Cerebellar nuclear complex (tissue), 1 donor: Measurements from ENCODE around the gene PSMA4.
"Not testable (repeated sequence)": the region's sequence is repeated elsewhere in the genome, so short reads cannot be mapped to it uniquely, and the experiment has no call there.

Experiments used
- DNase-seq, 2 experiments: peaks; one replicate each; lab custom pipeline; 2025; lab: John Stamatoyannopoulos, UW

The PSMA4 gene

DNA sequence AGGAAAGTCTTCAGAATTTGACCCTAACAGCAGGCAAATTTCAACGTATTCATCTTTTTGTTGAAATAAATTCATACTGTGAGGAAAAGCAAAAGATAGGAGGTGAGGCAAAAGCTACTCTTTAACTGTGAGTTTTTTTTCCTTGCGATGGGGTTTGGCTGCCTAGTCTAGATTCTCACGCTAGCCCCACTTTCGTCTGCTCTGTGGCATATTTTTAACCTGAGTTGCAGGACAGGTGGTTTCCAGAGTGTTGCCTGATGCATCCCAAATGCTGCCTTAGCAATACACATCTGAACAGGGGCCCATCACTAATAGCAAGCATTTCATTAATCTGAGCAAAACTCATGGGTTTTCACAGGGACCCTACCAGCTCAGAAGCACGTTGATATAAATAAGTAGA is 11.7 kb downstream of the PSMA4 start:
- no peak for DNase-seq

DNA sequence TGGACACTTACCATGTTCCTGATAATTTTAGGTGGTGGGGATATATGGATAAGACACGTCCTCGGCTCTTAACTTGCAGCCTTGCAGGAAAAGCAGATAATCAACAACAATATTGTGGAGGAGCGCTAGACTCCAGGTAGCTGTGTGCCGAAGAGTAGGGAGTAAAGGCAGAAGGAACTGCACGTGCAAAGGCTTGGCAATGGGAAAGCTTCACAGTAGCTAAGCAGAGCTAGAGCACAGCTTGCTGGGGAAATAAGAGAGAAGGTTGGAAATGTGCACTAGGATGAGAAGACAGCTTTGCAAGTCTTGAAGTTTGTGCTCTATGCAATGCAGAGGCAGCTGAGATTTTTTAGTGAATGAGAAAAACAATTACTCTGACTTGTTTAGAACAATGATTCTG is 12.4 kb downstream of the PSMA4 start:
- no peak for DNase-seq

DNA sequence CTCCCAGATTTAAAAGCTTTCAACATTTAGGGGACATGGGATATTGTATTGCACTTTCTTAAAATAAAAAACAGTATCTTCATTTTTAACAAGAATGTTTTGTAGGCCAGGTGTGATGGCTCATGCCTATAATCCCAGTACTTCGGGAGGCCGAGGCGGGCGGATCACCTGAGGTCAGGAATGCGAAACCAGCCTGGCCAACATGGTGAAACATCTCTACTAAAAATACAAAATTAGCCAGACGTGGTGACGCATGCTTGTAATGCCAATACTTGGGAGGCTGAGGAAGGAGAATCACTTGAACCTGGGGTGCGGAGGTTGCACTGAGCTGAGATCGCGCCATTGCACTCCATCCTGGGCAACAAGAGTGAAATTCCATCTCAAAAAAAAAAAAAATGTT is 20.0 kb downstream of the PSMA4 start:
- DNase-seq = not testable (repeated sequence)

DNA sequence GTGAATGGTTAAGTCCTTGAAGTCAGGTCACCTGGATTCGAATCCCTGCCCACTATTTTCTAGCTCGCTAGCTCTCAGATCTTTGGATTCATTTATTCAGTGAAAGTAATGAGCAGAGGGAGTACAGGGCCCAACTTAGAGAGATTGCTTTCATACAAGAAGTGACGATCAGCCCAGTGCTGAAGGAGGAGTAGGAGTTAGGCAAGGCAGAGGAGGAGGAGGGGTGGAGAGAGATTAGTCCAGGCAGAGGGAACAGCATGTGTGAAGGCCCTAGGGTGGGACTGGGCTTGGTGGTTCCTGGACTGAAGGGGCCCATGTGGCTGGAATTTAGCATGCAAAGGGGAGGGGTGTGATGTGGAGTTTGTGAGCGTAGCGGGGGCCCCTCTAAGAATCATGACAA is 21.2 kb downstream of the PSMA4 start:
- DNase-seq = no peak

DNA sequence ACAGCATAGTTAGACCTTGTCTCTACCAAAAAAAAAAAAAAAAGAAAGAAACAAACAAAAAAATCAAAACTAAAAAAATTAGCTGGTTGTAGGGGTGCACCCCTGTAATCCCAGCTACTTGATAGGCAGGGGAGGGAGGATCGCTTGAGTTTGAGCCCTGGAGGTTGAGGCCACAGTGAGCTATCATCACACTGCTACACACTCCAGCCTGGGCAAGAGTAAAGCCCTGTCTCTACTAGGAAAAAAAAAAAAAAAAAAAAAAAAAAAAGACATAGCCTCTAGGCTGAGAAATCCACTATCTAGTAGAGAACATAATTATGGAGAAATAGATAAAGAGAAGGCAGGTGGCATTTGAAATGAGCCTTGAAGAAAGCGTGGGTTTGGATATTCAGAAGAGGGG is 22.8 kb downstream of the PSMA4 start:
- DNase-seq = no peak

DNA sequence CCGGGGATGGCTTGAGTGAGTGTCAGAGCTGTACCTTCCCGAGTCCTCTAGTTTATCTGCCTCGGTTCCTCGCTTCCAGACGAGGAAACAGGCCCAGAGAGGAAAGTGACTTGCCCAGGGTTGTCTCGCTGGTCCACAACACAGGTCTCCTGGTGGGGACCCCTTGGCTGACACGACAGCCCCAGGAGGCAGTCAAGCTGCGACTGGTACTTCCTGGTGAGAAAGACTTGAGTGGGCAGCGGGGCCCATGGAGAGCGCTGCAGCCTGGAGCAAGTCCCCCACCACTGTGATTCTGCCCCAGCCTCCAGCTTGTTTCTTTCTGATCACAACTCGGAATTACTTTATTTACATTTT is 24.5 kb downstream of the PSMA4 start:
- DNase-seq = no peak

DNA sequence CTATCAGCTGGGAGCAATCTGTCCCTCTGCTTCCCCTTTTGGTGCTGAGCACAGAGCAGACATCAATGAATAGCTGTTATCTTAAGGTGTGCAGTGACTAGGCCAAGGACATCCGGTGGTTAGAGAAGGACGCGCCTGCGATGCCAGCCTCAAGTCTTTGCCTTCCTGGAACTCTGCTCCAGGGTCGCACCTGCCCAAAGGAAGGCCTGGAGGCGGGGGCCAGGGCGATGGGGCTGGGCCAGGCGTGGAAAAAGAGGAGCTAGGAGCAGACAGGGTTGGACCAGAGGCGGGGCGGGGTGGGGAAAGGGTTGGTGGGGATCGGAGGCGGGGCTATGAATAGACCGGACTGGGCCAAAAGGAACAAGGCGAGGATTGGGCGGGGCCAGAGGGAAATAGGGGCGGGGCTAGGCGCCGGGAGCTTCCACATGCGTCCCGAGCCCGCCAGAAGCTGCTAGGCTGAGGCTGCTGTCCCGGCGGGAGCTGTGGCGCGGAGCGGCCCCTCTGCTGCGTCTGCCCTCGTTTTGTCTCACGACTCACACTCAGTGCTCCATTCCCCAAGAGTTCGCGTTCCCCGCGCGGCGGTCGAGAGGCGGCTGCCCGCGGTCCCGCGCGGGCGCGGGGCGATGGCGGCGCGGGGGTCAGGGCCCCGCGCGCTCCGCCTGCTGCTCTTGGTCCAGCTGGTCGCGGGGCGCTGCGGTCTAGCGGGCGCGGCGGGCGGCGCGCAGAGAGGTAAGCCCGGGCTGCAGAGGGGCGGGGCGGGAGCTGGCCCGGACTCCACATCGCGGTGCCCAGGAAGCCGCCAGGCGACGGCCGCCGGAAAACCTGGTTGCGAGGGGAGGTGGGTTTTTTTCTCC is 25.1 kb downstream of the PSMA4 start, which contains the start of gene CHRNA5:
Gene CHRNA5 (plus strand): TSS at position 424 of the 854 bp plus-strand sequence. CDS start 200 bp downstream, at position 624.
- DNase-seq = no peak

DNA sequence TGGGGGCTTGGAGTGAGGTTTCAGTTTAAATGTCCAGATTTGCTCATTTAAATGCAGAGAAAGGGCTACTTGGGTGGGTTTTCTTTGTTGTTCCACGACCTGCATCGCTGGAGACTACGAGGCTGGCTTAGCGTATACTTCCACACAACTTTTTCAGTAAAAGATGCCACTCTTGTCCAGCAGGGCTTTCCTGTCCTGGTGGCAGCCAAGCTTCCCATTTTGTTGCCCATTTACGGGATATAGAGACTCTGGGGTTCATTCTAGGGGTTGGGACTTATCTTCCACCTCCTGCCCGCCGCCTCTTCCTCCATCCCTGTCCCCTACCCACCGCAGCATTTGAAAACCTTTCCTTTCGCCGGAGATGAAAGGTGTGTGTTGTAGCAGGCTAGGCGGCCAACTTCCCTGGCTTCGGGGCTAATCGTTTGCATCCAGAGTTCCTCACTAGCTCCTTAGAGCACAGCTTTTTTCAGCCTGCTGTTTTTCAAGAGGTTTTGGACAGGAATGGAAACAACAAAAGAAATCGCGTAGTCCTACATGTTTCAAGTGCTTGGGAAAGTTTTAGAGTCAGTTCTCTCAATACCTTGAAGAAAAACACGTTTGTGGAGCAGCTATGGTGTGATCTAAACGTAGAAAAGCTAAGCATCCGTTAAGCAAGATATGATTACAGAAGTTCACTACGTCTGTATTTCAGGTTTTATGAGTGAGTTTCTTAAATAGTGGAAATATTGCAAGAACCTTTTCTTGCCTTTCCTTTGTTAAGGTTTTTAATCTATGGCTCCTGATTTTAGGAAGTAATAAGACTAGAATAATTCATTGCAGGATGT is 25.9 kb downstream of the PSMA4 start:
- DNase-seq = no peak

DNA sequence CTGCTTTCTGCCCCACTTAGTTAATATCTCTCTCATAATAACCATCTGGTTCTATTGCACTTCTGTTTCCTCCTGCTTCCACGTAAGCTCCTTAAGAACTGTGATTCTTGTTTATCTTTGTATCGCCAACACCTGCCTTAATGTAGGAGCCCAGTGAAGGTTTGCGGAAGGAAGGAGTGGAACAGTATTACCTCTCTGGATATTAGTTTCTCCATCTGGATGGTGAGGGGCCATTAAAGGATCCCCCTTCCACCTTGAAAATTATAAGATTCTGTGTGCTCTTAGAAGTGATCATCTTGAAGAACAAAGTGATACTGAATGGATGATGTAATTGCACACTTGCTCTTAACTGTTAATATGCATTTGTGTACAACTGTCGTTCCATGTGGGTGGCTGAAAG is 27.3 kb downstream of the PSMA4 start:
- no peak for DNase-seq

DNA sequence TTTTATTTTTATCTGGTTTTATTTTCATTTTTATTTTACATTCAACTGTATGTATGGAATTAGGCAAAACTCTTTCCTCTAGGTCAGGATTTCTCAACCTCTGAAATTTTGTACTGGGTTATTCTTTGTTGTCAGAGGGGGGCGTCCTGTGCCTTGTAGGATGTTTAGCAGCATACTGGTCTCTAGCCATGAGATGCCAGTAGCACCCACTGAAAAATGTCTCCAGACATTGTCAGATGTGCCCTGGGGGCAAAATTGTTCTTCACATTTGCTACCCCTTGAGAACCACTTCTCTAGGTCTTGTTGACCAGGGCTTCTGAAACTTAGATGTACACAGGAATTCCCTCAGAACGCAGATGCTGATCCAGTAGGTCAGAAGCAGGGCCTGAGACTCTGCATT is 30.5 kb downstream of the PSMA4 start:
- DNase-seq = no peak

DNA sequence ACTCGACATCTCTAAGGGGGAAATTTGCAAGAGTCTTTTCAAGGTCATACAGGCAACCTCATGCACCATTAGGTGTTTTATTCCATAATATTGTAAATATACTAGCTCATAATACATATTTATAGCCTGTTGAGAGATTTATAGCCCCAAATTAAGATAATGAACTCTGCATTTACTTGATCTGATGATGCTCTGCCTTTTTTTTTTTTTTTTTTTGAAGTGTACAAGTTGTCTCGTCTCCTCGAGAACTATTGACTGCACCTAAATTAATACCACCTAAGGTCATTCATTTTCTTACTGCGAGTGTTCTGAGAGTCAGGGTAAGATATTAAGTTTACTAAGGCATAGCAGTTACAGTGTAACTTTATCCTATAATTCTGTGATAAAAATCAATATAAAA is 31.1 kb downstream of the PSMA4 start:
- DNase-seq = no peak

DNA sequence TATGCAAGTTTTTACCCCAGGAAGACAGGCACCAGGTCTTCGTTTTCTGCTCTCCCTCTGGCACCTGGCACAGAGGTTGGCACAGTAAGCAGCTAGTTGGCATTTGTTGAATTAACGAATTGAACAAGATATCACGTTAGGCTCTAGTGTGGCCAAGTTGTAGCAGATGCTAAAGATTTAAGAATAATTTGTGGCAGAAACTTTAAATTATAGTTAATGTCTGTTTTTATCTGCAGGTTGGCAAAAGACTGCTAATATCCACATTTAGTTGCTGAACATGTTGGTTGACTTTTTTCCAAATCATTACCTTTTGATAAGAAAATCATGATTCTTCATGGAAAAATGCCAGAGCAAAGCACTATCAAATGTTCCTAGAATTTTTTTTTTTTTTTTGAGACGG is 33.2 kb downstream of the PSMA4 start:
- DNase-seq = no peak

DNA sequence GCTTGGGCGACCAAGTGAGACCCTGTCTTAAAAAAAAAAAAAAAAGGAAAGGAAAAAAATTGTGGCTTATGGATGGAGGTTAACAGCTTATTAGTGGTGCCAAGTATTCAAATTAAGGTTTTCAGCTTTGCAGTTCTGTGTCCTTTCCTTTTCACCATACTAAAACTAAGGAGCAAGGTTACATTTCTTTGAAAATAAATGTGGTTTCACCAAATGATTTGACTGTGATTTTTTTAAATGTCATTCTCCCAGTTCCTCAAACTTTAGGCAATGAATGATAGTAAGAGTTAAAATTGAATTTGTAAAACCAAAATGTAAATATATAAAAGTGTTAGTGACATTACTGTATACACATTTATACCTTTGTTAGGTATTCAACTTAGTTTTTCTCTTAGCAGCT is 34.7 kb downstream of the PSMA4 start:
- no peak for DNase-seq

DNA sequence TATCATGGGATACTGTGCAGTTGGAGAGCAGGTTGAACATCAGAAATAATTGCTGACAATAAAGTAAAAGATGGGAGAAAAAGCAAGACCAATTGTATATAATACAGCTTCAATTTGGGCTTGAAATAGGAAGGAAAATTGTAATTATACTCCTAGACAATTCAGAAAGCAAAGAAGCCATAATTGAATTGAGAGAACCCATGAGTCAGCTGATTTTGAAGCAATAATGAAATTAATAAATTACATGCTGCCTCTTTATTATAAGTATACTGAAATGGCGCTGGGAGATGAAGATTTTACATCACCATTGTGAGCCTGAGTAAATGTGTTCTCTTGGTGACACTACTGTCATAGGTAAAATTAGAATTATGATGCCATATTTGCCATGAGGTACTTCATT is 57.3 kb downstream of the PSMA4 start:
- DNase-seq = no peak

DNA sequence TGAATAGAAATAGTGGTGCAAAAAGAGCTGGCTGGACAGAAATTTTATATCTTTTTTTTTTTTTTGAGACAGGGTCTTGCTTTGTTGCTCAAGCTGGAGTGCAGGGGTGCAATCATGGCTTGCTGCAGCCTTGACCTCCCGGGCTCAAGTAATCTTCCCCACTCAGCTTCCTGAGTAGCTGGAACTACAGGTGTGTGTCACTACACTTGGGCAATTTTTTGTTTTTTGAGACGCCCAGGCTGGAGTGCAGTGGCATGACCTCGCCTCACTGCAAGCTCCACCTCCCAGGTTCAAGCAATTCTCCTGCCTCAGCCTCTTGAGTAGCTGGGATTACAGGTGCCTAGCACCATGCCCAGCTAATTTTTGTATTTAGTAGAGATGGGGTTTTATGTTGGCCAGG is 58.1 kb downstream of the PSMA4 start:
- DNase-seq = no peak

DNA sequence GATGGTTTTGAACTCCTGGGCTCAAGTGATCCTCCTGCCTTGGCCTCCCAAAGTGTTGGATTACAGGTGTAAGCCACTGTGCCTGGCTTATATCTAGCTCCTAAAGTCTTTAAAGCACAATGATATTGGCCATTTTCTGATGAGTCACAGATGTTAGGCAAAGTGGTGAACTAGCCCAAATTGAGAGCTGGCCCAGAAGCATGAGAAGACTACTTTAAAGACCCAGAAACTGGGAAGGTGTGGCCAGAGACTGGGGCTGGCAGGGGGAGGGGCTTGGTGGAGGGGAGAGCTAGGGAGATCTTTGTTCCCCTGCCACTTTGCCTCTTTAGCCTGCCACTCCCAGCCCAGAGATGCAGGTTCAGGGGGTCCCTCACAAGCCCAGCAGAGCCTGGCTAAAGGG is 58.9 kb downstream of the PSMA4 start:
- no peak for DNase-seq
